Breast epithelium (tissue), 3 donors: ENCODE measurements around the gene PGM5.

ENCODE experiments used
- CTCF ChIP-seq, 3 donors: fragments of 450-650 bp; IDR thresholded peaks; one replicate each; pipeline ENCODE4 v1.5.1; 2016 to 2017; ENCODE audit warnings: antibody characterized with exemption in 3 of 3, mild to moderate bottlenecking in 3 of 3, moderate library complexity in 3 of 3
- POLR2A ChIP-seq: fragments of 450-650 bp; IDR thresholded peaks from one replicate; pipeline ENCODE4 v1.6.1; 2016; ENCODE audit warnings: antibody characterized with exemption, mild to moderate bottlenecking, moderate library complexity

- TF ChIP-seq CTCF (IDR thresholded peaks at IDR 0.05), result no peak
- TF ChIP-seq POLR2A, result no peak
Measured at GRCh38 chr9:68446836-68447235, 90.4 kb downstream of the PGM5 start.
